ENCODE data around the gene UBE2E2. TPM values are rescaled to one million over a fixed set of nuclear protein-coding genes. Genes with fewer than 3 reads are reported as not detected.

UBE2E2 gene
- total RNA-seq, 1 donor from 2014 or later: 45.9 TPM

DNA sequence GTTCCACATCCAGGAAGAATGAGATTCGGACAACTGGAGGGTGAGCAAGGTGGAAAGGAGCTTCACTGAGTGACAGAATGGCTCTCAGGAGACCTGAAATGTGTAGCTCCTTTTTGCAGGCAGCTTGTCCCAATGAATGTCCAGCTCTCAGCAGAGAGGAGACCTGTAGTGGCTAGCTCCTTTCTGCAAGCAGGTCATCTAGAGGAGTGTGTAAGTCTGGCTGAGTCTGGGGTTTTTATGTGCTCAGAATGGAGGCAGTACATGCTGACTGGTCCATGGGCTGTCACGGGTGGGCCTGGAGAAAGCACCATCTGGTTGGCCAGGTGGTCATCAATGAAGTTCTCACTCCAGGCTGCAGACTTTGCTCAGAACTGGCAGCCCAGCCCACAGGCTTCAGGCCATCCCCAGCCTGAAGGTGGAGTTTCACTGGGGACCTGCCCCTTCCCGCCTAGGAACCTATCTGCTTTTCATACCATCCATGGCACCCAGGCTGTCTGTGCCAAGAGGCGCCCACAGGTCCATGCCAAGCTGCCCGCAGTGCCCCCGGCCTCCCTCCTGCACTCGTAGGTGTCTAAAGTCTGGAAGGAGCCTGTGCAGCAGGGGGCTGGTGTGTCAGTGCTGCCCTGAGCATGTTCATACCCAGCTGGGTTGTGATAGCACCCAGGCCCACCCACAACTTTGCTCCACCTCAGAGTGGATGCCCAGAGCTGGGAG, 276.6 kb downstream of the UBE2E2 start:
- no peak for DNase-seq
- H3K27me3 ChIP-seq: no peaks in the 10 kb centered on the region
- intact Hi-C loops (cut with DNase I): no loop called here
- no peaks in the 10 kb centered on the region for H3K9me3 ChIP-seq
- H3K4me1 ChIP-seq: no peaks in the 10 kb centered on the region
- TF ChIP-seq, protein P1, sequence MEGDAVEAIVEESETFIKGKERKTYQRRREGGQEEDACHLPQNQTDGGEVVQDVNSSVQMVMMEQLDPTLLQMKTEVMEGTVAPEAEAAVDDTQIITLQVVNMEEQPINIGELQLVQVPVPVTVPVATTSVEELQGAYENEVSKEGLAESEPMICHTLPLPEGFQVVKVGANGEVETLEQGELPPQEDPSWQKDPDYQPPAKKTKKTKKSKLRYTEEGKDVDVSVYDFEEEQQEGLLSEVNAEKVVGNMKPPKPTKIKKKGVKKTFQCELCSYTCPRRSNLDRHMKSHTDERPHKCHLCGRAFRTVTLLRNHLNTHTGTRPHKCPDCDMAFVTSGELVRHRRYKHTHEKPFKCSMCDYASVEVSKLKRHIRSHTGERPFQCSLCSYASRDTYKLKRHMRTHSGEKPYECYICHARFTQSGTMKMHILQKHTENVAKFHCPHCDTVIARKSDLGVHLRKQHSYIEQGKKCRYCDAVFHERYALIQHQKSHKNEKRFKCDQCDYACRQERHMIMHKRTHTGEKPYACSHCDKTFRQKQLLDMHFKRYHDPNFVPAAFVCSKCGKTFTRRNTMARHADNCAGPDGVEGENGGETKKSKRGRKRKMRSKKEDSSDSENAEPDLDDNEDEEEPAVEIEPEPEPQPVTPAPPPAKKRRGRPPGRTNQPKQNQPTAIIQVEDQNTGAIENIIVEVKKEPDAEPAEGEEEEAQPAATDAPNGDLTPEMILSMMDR (IDR thresholded peaks at IDR 0.05): no peak
- no peaks in the 10 kb centered on the region for H3K36me3 ChIP-seq
- ATAC-seq: no peak
- H3K4me3 ChIP-seq: no peak overlapping the region
- H3K27ac ChIP-seq: no peak overlapping the region

DNA sequence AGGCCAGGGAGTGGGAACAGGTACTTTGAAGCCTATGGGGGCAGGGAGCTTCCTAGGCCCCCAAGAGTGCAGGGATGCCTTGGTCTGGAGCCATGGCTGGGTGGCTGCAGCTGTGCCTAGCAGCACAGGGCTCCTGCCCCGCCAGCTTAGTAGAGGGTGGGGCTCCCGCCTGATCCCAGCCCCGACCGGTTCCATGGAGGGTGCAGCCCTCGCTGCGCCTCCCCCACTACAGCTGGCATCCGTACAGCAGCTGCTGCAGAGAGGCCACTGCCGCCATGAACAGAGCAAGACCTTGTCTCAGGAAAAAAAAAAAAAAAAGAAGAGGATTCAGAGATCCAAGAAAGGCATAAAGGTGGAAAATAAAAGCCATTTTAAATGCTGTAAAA, 277.2 kb downstream of the UBE2E2 start:
- DNase-seq (no peak), ATAC-seq (peak; percentile 36)
- Histone ChIP-seq H3K4me3 (no peak overlapping the region), H3K27me3 (no peaks in the 10 kb centered on the region), H3K36me3 (no peaks in the 10 kb centered on the region), H3K9me3 (no peaks in the 10 kb centered on the region), H3K4me1 (no peaks in the 10 kb centered on the region), H3K27ac (no peak overlapping the region)
- intact Hi-C loops (cut with DNase I): no loop called here
- TF ChIP-seq, protein P1 (IDR thresholded peaks at IDR 0.05): no peak

DNA sequence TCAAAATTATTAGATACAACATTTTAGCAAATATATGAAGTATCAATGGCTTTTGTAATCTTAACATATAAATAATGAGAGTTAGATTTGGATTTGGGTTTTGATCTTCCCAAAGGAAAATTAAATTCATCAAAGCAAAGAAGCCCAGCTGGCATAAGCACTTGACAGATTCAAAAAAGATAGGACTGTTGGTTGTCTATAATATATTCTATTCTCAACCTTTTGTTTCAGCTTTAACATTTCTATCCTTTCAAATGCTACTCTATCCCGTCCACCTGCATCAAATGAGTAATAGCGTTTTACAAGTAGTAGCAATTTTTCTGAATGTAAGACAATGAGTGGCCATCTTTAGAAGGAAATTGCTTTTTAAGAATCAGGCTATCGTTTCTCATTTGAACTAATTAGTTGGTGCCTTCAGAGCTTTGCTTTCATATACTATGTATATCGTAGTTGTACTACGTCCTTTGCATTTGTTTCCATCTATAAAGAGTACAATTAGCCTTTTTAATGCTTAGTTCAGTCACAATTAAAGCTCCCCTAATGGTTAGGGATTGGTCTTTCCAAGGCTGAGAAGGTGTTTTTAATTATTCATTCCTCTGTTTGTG, 278.0 kb downstream of the UBE2E2 start:
- no peak overlapping the region for H3K27ac ChIP-seq
- TF ChIP-seq, protein P1 (IDR thresholded peaks at IDR 0.05): no peak
- H3K27me3 ChIP-seq: no peaks in the 10 kb centered on the region
- peaks cover under 1% of the 10 kb centered on the region for H3K9me3 ChIP-seq
- no peaks in the 10 kb centered on the region for H3K36me3 ChIP-seq
- ATAC-seq (no peak), DNase-seq (no peak)
- no peak overlapping the region for H3K4me3 ChIP-seq
- intact Hi-C loops (cut with DNase I): no loop called here
- H3K4me1 ChIP-seq: no peaks in the 10 kb centered on the region

DNA sequence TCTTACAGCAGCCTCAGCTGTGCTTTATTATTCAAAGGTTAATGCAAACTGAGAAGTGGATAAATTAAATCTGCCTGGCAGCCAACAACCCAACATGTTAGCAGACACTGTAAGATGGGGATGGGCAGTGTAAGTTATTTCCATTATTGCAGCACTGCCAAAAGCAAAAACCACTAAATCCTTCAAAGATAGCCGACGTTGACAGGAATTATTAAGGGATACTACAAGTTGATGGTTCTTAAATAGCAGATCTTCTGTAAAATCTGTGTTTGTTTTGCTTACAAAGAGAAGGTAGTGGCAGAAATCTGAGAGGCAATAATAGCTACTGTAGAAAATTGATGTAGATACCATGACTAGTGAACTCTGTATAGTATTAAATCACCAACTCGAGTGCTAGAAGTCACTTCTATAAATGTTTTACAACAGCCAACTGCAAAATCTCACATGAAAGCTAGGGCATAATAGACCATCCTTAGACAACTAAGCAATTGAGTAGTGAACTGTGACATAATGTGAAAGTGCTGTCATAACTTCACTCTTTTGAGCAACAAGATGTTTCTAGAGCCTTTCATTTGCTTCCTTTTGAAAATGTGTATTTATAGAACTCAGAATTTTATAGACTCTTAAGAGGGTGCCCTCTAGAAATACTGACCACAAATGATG, 278.6 kb downstream of the UBE2E2 start:
- H3K4me3 ChIP-seq: no peak overlapping the region
- peaks cover 7% of the 10 kb centered on the region for H3K9me3 ChIP-seq
- no peak overlapping the region for H3K27ac ChIP-seq
- ATAC-seq (no peak), DNase-seq (no peak)
- intact Hi-C loops (cut with DNase I): no loop called here
- H3K36me3 ChIP-seq: no peaks in the 10 kb centered on the region
- H3K4me1 ChIP-seq: no peaks in the 10 kb centered on the region
- TF ChIP-seq, protein P1 (IDR thresholded peaks at IDR 0.05): no peak
- no peaks in the 10 kb centered on the region for H3K27me3 ChIP-seq

DNA sequence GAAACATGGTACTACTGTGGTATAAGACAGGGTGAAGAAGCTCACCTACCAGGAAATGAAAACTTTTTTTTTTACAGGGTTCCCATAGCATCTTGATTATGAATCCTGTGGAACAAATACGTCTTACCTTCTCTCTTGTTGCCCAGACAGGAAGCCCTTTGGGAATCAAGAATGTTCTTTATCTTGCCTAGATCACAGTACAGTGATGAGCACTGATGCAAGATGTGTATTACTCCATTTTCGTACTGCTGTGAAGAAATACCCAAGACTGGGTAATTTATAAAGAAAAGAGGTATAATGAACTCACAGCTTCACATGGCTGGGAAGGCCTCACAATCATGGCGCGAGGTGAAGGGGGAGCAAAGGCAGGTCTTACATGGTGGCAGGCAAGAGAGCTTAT, 281.3 kb downstream of the UBE2E2 start:
- TF ChIP-seq, protein P1 (IDR thresholded peaks at IDR 0.05): no peak
- Histone ChIP-seq H3K27me3 (no peaks in the 10 kb centered on the region), H3K36me3 (no peaks in the 10 kb centered on the region), H3K4me3 (no peak overlapping the region), H3K9me3 (peaks cover 8% of the 10 kb centered on the region), H3K27ac (no peak overlapping the region), H3K4me1 (no peaks in the 10 kb centered on the region)
- no peak for ATAC-seq
- intact Hi-C loops (cut with DNase I): no loop called here
- no peak for DNase-seq

Measured in upper lobe of right lung (tissue), 1 donor.